ENCODE results near the gene ZNF35.

ZNF35 gene

GRCh38 chr3:44661189-44661588 lies 12.7 kb downstream of the ZNF35 start:
- no peak overlapping the region for H3K4me3 ChIP-seq (ENCODE audit: low read depth, low read length, poor library complexity, severe bottlenecking)
- no peaks in the 10 kb centered on the region for H4K20me1 ChIP-seq (ENCODE audit: insufficient read depth, low read length)
- TF ChIP-seq EZH2 (IDR thresholded peaks at IDR 0.05; ENCODE audit: borderline replicate concordance, low read length) (no peak), CTCF (IDR thresholded peaks at IDR 0.05; ENCODE audit: low read length) (no peak)
- H3K9ac ChIP-seq (ENCODE audit: low read length): no peak overlapping the region
- H3K9me2 ChIP-seq (ENCODE audit: low read depth, low read length): no peaks in the 10 kb centered on the region
- no peaks in the 10 kb centered on the region for H3F3A ChIP-seq (ENCODE audit: insufficient read depth, low read length)
- H3K4me1 ChIP-seq (ENCODE audit: insufficient read depth, low read length, severe bottlenecking): no peaks in the 10 kb centered on the region
- H3K27ac ChIP-seq (ENCODE audit: low read depth, low read length, poor library complexity, severe bottlenecking): no peak overlapping the region
- H3K9me3 ChIP-seq (ENCODE audit: low read length): peaks cover 14% of the 10 kb centered on the region; the same call in 1 of the 2 replicates
- no peaks in the 10 kb centered on the region for H3K27me3 ChIP-seq (ENCODE audit: insufficient read depth, low read length)
- H3K36me3 ChIP-seq (ENCODE audit: insufficient read depth, low read length): peaks cover 54% of the 10 kb centered on the region
- H2AFZ ChIP-seq (ENCODE audit: low read length): no peak overlapping the region
- H3K79me2 ChIP-seq (ENCODE audit: insufficient read depth, low read length): no peaks in the 10 kb centered on the region
- H3K4me2 ChIP-seq (ENCODE audit: low read length): no peak overlapping the region

- TF ChIP-seq CTCF (IDR thresholded peaks at IDR 0.05; ENCODE audit: low read length) (no peak), EZH2 (IDR thresholded peaks at IDR 0.05; ENCODE audit: borderline replicate concordance, low read length) (no peak)
- no peaks in the 10 kb centered on the region for H3K79me2 ChIP-seq (ENCODE audit: insufficient read depth, low read length)
These were observed 16.6 kb downstream of the ZNF35 start for GRCh38 chr3:44665173-44665572.

GRCh38 chr3:44666346-44666745 lies 17.8 kb downstream of the ZNF35 start:
- no peak overlapping the region for H3K9ac ChIP-seq (ENCODE audit: low read length)
- H3K9me3 ChIP-seq (ENCODE audit: low read length): peaks cover 2% of the 10 kb centered on the region; the same call in 1 of the 2 replicates
- H3K27ac ChIP-seq (ENCODE audit: low read depth, low read length, poor library complexity, severe bottlenecking): no peak overlapping the region
- peaks cover 5% of the 10 kb centered on the region; the same call in 1 of the 2 replicates for H3K36me3 ChIP-seq (ENCODE audit: insufficient read depth, low read length)
- no peaks in the 10 kb centered on the region for H3K27me3 ChIP-seq (ENCODE audit: insufficient read depth, low read length)
- no peak overlapping the region for H2AFZ ChIP-seq (ENCODE audit: low read length)
- H3K4me3 ChIP-seq (ENCODE audit: low read depth, low read length, poor library complexity, severe bottlenecking): no peak overlapping the region
- no peaks in the 10 kb centered on the region for H3K4me1 ChIP-seq (ENCODE audit: insufficient read depth, low read length, severe bottlenecking)
- no peaks in the 10 kb centered on the region for H3K9me2 ChIP-seq (ENCODE audit: low read depth, low read length)
- H3K4me2 ChIP-seq (ENCODE audit: low read length): no peak overlapping the region
- no peaks in the 10 kb centered on the region for H3F3A ChIP-seq (ENCODE audit: insufficient read depth, low read length)
- no peaks in the 10 kb centered on the region for H3K79me2 ChIP-seq (ENCODE audit: insufficient read depth, low read length)
- H4K20me1 ChIP-seq (ENCODE audit: insufficient read depth, low read length): no peaks in the 10 kb centered on the region
- no peak for TF ChIP-seq EZH2 (IDR thresholded peaks at IDR 0.05; ENCODE audit: borderline replicate concordance, low read length)
- TF ChIP-seq CTCF (IDR thresholded peaks at IDR 0.05; ENCODE audit: low read length): no peak

More at GRCh38 chr3:44665173-44665572, 16.6 kb downstream of the ZNF35 start:
- Histone ChIP-seq H3K4me2 (ENCODE audit: low read length) (no peak overlapping the region), H2AFZ (ENCODE audit: low read length) (no peak overlapping the region), H4K20me1 (ENCODE audit: insufficient read depth, low read length) (no peaks in the 10 kb centered on the region), H3K27me3 (ENCODE audit: insufficient read depth, low read length) (no peaks in the 10 kb centered on the region), H3K9me2 (ENCODE audit: low read depth, low read length) (no peaks in the 10 kb centered on the region), H3K36me3 (ENCODE audit: insufficient read depth, low read length) (peaks cover 14% of the 10 kb centered on the region), H3K4me3 (ENCODE audit: low read depth, low read length, poor library complexity, severe bottlenecking) (no peak overlapping the region), H3K27ac (ENCODE audit: low read depth, low read length, poor library complexity, severe bottlenecking) (no peak overlapping the region), H3K9ac (ENCODE audit: low read length) (no peak overlapping the region), H3K9me3 (ENCODE audit: low read length) (peaks cover 2% of the 10 kb centered on the region; the same call in 1 of the 2 replicates), H3F3A (ENCODE audit: insufficient read depth, low read length) (no peaks in the 10 kb centered on the region), H3K4me1 (ENCODE audit: insufficient read depth, low read length, severe bottlenecking) (no peaks in the 10 kb centered on the region)

All from OCI-LY1 (cell line).